EH (cell line): Measurements from ENCODE around the gene ZNF112.
A peak's percentile ranks its signal among the peaks of the same experiment; 100 is the strongest.

ENCODE experiments used
- DNase-seq: peaks from one replicate; pipeline ENCODE4 v3.0.0-alpha.2; 2015; ENCODE audit warnings: low read depth

The ZNF112 gene

DNA sequence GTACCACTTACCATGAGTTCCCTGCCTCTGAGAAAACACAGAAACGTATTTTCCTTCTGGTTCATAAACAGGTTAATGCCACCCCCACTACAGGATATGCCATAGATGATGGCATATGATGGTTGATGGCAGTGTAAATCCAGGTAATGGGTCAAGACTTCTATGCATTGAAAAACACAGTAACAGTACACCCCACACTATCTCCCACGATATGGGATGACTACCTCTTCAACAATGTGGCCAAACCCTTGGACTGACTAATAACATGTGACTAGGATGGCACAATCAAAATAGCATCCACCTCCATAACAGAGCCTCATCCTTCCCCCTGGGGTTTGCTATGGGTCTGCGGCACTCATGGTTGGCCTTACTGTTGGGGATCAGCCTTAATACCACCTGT lies 73.6 kb downstream of the ZNF112 start:
- DNase-seq, result no peak

DNA sequence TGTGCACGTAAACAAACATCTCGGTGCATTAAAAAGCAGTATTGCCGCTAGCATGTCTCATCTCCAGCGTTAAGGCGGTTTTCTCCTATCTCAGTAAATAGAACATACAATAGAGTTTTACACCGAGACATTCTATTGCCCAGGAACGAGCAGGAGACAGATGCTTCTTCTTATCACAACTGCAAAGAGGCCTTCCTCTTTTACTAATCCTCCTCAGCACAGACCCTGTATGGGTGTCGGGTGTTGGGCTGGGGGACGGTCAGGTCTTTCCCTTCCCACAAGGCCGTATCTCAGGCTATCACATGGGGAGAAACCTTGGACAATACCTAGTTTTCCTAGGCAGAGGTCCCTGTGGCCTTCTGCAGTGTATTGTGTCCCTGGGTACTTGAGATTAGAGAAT lies 75.6 kb downstream of the ZNF112 start:
- DNase-seq, result no peak

DNA sequence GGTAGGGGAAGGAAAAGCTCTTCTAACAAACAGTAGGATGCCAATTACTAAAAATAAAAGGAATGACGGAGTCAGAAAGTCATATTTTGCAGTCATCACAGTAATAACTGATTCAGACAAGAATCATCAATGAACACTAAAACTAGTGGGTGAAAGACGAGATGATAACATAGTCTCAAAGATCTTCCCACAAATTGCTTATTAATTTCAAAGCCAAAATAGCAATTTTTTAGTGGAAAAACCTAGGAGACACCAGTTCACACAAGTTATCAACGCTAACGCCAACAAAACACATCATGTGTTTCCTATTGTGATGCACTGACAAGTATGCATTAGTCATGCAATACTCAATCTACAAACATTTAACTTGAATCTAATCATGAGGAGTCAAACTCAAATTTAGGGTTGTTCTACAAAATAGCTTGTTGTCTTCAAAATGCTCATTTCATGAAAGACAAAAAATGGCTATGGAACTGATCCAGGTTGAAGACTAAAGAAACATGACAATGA lies 78.2 kb downstream of the ZNF112 start:
- peak; percentile 27 for DNase-seq

DNA sequence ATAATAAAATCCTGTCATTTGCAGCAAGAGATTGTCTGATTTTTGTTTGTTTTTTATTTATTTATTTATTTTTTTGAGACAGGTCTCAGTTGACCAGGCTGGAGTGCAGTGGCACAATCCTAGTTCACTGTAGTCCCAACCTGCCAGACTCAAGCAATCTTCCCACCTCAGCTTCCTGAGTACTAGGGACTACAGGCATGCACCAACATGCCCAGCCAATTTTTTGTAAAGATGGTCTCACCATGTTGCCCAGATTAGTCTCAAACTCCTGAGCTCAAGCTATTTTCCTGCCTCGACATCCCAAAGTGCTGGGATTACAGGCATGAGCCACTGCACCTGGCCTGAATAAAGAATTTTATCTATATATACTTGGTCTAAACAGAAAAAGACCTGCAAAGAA lies 79.1 kb downstream of the ZNF112 start:
- DNase-seq, result no peak
